ENCODE results near the gene LDAH. TPM values are rescaled to one million over a fixed set of nuclear protein-coding genes. Genes with fewer than 3 reads are reported as not detected.

Gene LDAH
- total RNA-seq, 1 donor: 25.0 TPM

DNA sequence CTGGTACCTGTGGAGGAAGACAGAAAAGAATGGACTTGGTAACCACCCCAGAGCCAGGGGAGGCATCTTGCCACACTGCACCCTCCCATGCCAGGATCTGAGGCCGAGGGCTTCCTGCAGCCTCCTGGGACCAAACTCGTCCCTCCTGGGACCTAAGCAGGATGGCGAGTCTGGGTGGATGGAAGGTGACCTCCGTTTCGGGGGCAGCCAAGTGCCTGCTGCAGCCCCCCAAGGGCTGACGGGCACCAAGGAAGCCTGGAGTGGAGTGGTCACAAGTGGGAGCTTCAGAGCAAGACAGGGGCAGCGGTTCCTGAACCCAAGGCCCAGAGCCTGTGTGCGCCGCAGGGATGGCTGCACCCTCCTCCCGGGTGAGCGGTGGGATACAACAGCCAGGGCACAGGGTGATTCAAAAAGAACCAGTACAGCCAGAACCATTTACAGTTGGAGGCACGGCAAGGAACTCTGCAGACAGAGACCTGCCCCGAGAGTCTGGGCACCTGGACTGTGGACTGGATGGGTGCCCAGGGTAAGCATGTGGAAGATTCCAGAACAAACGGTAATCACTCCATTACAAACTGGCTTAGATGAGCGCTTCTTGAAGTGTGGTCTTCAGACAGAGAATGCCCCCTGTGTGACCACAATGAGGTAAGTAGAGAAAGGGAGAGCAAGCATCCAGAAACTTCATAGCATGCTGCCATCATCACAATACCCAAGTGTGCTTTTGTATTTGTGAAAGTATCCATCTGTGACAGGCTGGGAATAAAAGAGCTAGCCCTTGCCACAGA, 184.1 kb downstream of the LDAH start:
- DNase-seq (ENCODE audit: low read depth): no peak
- TF ChIP-seq, protein P1, sequence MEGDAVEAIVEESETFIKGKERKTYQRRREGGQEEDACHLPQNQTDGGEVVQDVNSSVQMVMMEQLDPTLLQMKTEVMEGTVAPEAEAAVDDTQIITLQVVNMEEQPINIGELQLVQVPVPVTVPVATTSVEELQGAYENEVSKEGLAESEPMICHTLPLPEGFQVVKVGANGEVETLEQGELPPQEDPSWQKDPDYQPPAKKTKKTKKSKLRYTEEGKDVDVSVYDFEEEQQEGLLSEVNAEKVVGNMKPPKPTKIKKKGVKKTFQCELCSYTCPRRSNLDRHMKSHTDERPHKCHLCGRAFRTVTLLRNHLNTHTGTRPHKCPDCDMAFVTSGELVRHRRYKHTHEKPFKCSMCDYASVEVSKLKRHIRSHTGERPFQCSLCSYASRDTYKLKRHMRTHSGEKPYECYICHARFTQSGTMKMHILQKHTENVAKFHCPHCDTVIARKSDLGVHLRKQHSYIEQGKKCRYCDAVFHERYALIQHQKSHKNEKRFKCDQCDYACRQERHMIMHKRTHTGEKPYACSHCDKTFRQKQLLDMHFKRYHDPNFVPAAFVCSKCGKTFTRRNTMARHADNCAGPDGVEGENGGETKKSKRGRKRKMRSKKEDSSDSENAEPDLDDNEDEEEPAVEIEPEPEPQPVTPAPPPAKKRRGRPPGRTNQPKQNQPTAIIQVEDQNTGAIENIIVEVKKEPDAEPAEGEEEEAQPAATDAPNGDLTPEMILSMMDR (IDR thresholded peaks at IDR 0.05; ENCODE audit: insufficient read depth, low read depth, low read length): no peak
- H3K4me3 ChIP-seq (ENCODE audit: low read depth, low read length): no peak overlapping the region

DNA sequence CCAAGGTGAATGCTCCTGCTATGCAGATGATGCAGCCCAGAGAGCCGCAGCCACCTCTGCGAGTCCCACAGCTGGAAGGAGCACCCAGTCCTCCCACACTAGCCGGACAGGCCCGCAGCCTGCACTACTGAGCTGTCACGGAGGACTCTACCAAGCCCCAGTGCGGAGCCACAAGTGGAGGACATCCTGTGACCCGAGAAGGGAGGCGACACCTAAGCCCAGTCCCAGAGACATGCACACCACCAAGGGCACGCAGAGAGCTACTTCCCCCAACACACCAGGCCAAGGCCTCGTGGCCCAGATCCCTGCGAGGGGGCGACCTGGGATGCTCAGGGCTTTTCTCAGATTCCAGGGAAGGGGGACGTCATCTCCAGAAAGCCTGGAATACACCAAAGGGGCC, 184.9 kb downstream of the LDAH start:
- TF ChIP-seq, protein P1 (IDR thresholded peaks at IDR 0.05; ENCODE audit: insufficient read depth, low read depth, low read length): no peak
- H3K4me3 ChIP-seq (ENCODE audit: low read depth, low read length): no peak overlapping the region
- no peak for DNase-seq (ENCODE audit: low read depth)

DNA sequence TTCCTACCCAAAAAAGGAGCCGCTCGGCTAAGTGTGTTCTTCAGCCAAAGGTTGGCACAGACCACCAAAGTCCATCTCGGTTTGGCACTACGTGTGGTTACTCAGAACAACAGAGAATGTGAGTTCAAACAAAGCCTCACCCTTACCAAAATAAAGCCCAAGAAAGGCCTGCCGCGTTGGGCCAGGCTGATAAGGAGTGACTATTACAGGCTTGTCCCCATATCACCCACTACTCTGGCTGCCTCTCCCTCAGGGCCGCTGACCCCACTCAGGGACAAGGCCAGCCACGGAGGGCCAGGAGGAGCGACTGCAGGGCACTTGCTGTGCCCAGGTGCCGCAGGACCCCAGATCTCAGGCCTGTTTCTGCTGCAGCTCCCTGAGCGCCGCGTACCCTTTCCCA, 185.8 kb downstream of the LDAH start:
- TF ChIP-seq, protein P1 (IDR thresholded peaks at IDR 0.05; ENCODE audit: insufficient read depth, low read depth, low read length): no peak
- no peak for DNase-seq (ENCODE audit: low read depth)
- no peak overlapping the region for H3K4me3 ChIP-seq (ENCODE audit: low read depth, low read length)

DNA sequence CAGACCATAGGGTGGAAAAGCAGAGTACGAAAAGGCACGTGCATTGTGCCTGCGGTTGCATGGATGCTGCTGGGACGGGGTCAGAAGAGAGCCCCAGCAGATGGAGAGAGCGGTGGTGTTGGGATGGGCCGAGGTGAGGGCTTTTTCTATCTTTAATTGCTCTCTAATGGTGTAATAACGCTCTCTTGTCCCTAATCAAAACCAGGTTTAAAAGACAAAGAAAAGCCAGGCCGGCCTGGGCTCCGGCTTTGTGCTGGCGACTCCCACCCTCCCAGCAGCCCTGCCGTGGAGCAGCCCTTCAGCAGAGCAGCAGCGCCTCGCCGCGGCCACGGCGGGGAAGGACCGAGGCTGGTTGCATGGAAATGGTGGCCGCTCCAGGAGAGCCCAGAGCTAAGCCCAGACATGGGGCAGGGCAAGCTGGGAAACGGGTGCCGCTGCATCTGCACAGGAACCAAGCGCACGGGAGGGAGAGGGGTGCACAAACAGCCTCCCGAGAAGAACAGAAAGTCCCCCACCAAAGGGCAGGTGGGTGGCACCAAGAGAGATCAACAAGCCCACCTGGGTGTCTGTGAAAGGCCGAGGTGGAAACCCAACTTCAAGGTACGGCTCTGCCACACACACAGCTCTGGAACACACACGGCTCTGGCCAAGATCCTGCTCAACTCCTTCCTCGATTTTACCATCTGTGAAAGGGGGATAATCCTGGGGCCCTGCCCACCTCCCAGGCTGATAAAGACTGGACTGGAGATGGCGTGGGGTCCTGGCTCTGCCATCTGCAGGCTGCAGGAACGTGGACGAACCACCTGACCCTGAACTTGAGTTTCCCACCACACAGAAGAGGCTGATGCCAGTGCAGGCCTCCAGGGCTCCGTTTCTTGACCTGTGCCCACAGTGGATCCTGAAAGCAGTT, 187.0 kb downstream of the LDAH start:
- DNase-seq (ENCODE audit: low read depth): peak; percentile 83
- TF ChIP-seq, protein P1 (IDR thresholded peaks at IDR 0.05; ENCODE audit: insufficient read depth, low read depth, low read length): peak; percentile 98
- no peak overlapping the region for H3K4me3 ChIP-seq (ENCODE audit: low read depth, low read length)

DNA sequence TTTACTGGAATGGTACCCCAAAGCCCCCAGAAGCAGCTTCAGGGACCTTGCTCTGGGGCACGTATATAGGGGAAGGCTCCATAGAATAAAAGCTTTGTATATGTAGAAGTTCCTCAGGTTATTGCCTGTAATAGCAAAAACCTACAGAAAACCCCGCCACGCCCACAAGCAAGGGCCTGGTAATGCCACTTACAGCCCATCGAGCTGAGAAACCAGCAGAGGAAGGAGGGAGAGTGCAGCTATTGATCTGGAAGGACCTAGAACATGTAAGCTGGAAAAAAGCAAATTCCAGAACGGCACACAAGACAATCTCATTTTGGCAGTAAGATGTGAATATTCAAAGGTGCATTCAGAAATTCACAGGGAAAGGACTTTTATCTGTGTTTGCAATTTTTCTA, 187.8 kb downstream of the LDAH start:
- no peak overlapping the region for H3K4me3 ChIP-seq (ENCODE audit: low read depth, low read length)
- no peak for DNase-seq (ENCODE audit: low read depth)
- TF ChIP-seq, protein P1 (IDR thresholded peaks at IDR 0.05; ENCODE audit: insufficient read depth, low read depth, low read length): no peak

DNA sequence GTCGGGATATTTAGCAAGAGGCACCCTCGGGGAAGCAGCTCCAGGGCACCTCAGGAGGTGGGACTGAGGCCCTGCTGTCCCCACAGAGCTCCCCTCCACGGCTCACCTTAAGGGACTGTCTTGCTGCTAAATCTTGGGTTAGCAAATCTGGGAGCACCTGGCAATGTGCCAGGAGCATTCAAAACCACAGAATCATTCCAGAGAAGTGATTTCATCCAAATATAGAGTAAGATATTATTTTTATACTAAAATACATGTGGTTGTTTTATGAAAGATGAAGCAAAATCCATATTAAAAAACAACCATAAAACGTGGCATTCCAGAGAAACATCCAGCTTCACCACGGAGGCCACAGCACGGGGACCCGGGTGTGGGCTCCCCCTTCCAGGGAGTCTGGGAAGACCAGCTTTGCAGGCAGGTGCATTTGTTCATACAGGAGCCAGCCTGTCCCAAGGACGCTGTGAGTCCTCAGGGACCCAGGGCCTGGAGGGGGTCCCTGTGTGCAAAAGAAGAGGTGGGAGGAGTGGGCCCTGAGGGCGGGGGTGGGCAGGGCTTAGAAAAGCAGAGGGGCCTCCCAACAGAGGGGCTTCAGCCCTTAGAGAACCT, 188.3 kb downstream of the LDAH start:
- H3K4me3 ChIP-seq (ENCODE audit: low read depth, low read length): no peak overlapping the region
- TF ChIP-seq, protein P1 (IDR thresholded peaks at IDR 0.05; ENCODE audit: insufficient read depth, low read depth, low read length): no peak
- peak; percentile 62 for DNase-seq (ENCODE audit: low read depth)

Other genes starting within 250 kb of the LDAH start
- gene HS1BP3, start 172.0 kb downstream of the LDAH start, total RNA-seq: 25.9 and 30.3 TPM in 2 replicates
- 12.1 and 12.2 TPM in 2 replicates for gene GDF7, start 156.0 kb downstream of the LDAH start, total RNA-seq
- under 0.01 TPM in 2 replicates for gene APOB, start 221.0 kb upstream of the LDAH start, total RNA-seq

Data from fibroblast of villous mesenchyme (primary cell).